DND-41 (cell line): ENCODE data around the gene ZNF236.

ENCODE experiments used
- CTCF ChIP-seq: IDR thresholded peaks from 2 replicates; pipeline ENCODE4 v1.5.1; 2012; ENCODE audit warnings: borderline replicate concordance, low read length, moderate library complexity, mild to moderate bottlenecking; ENCODE audit not compliant: poor library complexity, severe bottlenecking; ENCODE audit errors: extremely low read depth
- EZH2 ChIP-seq: IDR thresholded peaks from 3 replicates; pipeline ENCODE4 v1.6.1; 2012; ENCODE audit warnings: borderline replicate concordance, low read depth, mild to moderate bottlenecking, moderate library complexity, low read length, inconsistent platforms; ENCODE audit not compliant: severe bottlenecking

GRCh38 chr18:76903386-76903785 lies 81.0 kb downstream of the ZNF236 start:
- TF ChIP-seq CTCF (no peak), EZH2 (no peak)
